ENCODE data around the gene ADARB1. TPM values are rescaled to one million over a fixed set of nuclear protein-coding genes. Genes with fewer than 3 reads are reported as not detected.
A peak's percentile ranks its signal among the peaks of the same experiment; 100 is the strongest.

ADARB1 gene
- total and polyA plus RNA-seq, 8 donors = 3.2 to 33.9 (median 9.4) TPM

- intact Hi-C loops (cut with DNase I; ENCODE audit: low total_unique reads) = no loop called here
- H3K4me3 ChIP-seq = no peak overlapping the region
- no peaks in the 10 kb centered on the region for H3K9me3 ChIP-seq
- TF ChIP-seq EP300 (IDR thresholded peaks at IDR 0.05) = no peak
- no peak for TF ChIP-seq POLR2A (IDR thresholded peaks at IDR 0.05)
- TF ChIP-seq POLR2AphosphoS5 (IDR thresholded peaks at IDR 0.05) = no peak
- TF ChIP-seq, protein P1, sequence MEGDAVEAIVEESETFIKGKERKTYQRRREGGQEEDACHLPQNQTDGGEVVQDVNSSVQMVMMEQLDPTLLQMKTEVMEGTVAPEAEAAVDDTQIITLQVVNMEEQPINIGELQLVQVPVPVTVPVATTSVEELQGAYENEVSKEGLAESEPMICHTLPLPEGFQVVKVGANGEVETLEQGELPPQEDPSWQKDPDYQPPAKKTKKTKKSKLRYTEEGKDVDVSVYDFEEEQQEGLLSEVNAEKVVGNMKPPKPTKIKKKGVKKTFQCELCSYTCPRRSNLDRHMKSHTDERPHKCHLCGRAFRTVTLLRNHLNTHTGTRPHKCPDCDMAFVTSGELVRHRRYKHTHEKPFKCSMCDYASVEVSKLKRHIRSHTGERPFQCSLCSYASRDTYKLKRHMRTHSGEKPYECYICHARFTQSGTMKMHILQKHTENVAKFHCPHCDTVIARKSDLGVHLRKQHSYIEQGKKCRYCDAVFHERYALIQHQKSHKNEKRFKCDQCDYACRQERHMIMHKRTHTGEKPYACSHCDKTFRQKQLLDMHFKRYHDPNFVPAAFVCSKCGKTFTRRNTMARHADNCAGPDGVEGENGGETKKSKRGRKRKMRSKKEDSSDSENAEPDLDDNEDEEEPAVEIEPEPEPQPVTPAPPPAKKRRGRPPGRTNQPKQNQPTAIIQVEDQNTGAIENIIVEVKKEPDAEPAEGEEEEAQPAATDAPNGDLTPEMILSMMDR (IDR thresholded peaks at IDR 0.05) = no peak
- H3K4me1 ChIP-seq = peaks cover 0 to 6% (median 0%) of the 10 kb centered on the region in 4 donors
- no peak overlapping the region for H3K27ac ChIP-seq
- peaks cover 0 to 4% (median 0%) of the 10 kb centered on the region in 4 donors for H3K36me3 ChIP-seq
- H3K27me3 ChIP-seq = peaks cover 0 to 62% (median 40%) of the 10 kb centered on the region in 3 donors
- no peak for DNase-seq
- WGBS, 5 donors = 63 to 74% (median 69%) methylated on average over 28 to 40 of the region's 40 CpGs
These were observed 183.4 kb downstream of the ADARB1 start for GRCh38 chr21:45257673-45258341.

- WGBS, 5 donors = 38 to 51% (median 39%) methylated on average over 11 to 19 of the region's 19 CpGs
- peaks cover 0 to 55% (median 40%) of the 10 kb centered on the region in 3 donors for H3K27me3 ChIP-seq
- TF ChIP-seq POLR2A (IDR thresholded peaks at IDR 0.05) = no peak
- no peak for TF ChIP-seq EP300 (IDR thresholded peaks at IDR 0.05)
- TF ChIP-seq, protein P1 (IDR thresholded peaks at IDR 0.05) = no peak
- no peak for TF ChIP-seq POLR2AphosphoS5 (IDR thresholded peaks at IDR 0.05)
- peak in 1 of 2 donors; percentile 24 for DNase-seq
- H3K4me1 ChIP-seq = peaks cover 0 to 6% (median 0%) of the 10 kb centered on the region in 4 donors
- H3K36me3 ChIP-seq = peaks cover 5 to 10% (median 6%) of the 10 kb centered on the region in 4 donors
- H3K9me3 ChIP-seq = no peaks in the 10 kb centered on the region
- intact Hi-C loops (cut with DNase I; ENCODE audit: low total_unique reads) = no loop called here
- H3K27ac ChIP-seq = no peak overlapping the region
- no peak overlapping the region for H3K4me3 ChIP-seq
These were observed 184.1 kb downstream of the ADARB1 start for GRCh38 chr21:45258466-45258865.

- Histone ChIP-seq H3K4me3 (no peak overlapping the region), H3K27ac (no peak overlapping the region), H3K4me1 (peaks cover 0 to 6% (median 0%) of the 10 kb centered on the region in 4 donors), H3K9me3 (no peaks in the 10 kb centered on the region), H3K27me3 (peaks cover 0 to 47% (median 34%) of the 10 kb centered on the region in 3 donors), H3K36me3 (peaks cover 11 to 19% (median 14%) of the 10 kb centered on the region in 4 donors)
- intact Hi-C loops (cut with DNase I; ENCODE audit: low total_unique reads) = no loop called here
- TF ChIP-seq POLR2A (IDR thresholded peaks at IDR 0.05) = no peak
- no peak for TF ChIP-seq POLR2AphosphoS5 (IDR thresholded peaks at IDR 0.05)
- no peak for TF ChIP-seq EP300 (IDR thresholded peaks at IDR 0.05)
- TF ChIP-seq, protein P1 (IDR thresholded peaks at IDR 0.05) = no peak
- DNase-seq = peak in 1 of 2 donors; percentile 35
- 52 to 70% (median 64%) methylated on average over 17 of the region's 17 CpGs for WGBS, 5 donors
These were observed 184.9 kb downstream of the ADARB1 start for GRCh38 chr21:45259206-45259840.

DNA sequence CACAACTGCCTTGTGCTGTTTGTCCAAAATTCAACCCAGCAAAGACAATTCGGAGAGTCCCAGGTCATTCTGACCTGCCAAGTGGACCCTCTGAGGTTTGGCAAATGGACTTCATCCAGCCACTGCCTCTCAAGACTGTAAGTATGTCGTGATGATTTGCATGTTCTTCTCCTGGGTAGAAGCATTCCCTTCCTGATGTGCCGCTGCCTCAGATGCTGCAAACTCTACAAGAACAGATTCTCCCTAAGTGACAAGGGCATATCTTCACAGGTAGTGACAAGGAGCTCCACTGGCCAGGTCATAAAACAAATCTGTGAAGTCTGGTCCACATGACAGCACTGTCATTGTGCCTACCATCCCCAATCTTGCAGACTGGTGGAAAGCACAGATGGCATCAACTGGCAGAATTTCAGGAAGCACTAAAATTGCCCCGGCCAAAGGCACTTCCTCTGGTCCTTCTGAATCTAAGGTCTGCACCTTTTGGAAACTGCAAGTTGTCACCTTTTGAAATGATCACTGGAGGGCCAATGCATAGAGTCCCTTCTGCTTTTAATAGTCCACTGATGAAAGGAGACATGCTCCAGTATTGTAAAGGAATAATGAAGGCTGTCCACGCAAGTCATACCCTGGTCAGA lies 185.9 kb downstream of the ADARB1 start:
- 71 to 87% (median 85%) methylated on average over 5 of the region's 5 CpGs for WGBS, 5 donors
- intact Hi-C loops (cut with DNase I; ENCODE audit: low total_unique reads) = no loop called here

More for the DNA sequence above, 185.9 kb downstream of the ADARB1 start:
- Histone ChIP-seq H3K9me3 (no peaks in the 10 kb centered on the region), H3K27ac (no peak overlapping the region), H3K4me3 (no peak overlapping the region), H3K4me1 (peaks cover 0 to 6% (median 0%) of the 10 kb centered on the region in 4 donors), H3K27me3 (peaks cover 0 to 37% (median 26%) of the 10 kb centered on the region in 3 donors), H3K36me3 (peaks cover 21 to 29% (median 24%) of the 10 kb centered on the region in 4 donors)
- DNase-seq = peak in 1 of 2 donors; percentile 20
- no peak for TF ChIP-seq EP300 (IDR thresholded peaks at IDR 0.05)
- TF ChIP-seq POLR2A (IDR thresholded peaks at IDR 0.05) = no peak
- TF ChIP-seq, protein P1 (IDR thresholded peaks at IDR 0.05) = no peak
- no peak for TF ChIP-seq POLR2AphosphoS5 (IDR thresholded peaks at IDR 0.05)

Measured in stomach (tissue), 9 donors.